ENCODE measurements around the gene LPP. TPM values are rescaled to one million over a fixed set of nuclear protein-coding genes. Genes with fewer than 3 reads are reported as not detected.
A peak's percentile ranks its signal among the peaks of the same experiment; 100 is the strongest.

The LPP gene
- total and polyA plus RNA-seq, 2 of the 4 experiments (the other 2 are of a cell fraction) = 16.0 to 130 TPM

- H3K36me3 ChIP-seq (ENCODE audit: control insufficient read depth, insufficient read depth, low read length) = peaks cover 23% of the 10 kb centered on the region
- no peak overlapping the region for H4K5ac ChIP-seq (ENCODE audit: low read depth, low read length)
- ChIA-PET POLR2A (ENCODE audit: unreplicated experiment) (no interaction called here), CTCF (no interaction called here)
- no peak overlapping the region for H3K4ac ChIP-seq (ENCODE audit: low read depth, low read length)
- no peak overlapping the region for H3K9ac ChIP-seq (ENCODE audit: low read depth, low read length)
- no peak overlapping the region for H4K91ac ChIP-seq (ENCODE audit: insufficient read depth, low read depth, low read length)
- dilution Hi-C loops (cut with HindIII; ENCODE audit: low sequenced_read_pairs, unreplicated experiment) (no loop called here), in situ Hi-C loops (cut with MboI; ENCODE audit: low sequenced_read_pairs) (no loop called here), intact Hi-C loops (cut with micrococcal nuclease) (no loop called here)
- no peak overlapping the region for H3K23ac ChIP-seq (ENCODE audit: low read depth, low read length)
- TSS peak; percentile 8 for BruUV-seq (replicated peaks)
- no peak overlapping the region for H3K56ac ChIP-seq (ENCODE audit: extremely low read depth, insufficient read depth, low read length)
- peaks cover 4% of the 10 kb centered on the region for H3K9me1 ChIP-seq (ENCODE audit: insufficient read depth, low read length)
- H2BK20ac ChIP-seq (ENCODE audit: low read depth, low read length) = no peak overlapping the region
- no peak for DNase-seq
- ATAC-seq (ENCODE audit: low read depth) = no peak
- H4K20me1 ChIP-seq (ENCODE audit: insufficient read depth, low read length) = no peaks in the 10 kb centered on the region
- H2BK5ac ChIP-seq (ENCODE audit: low read depth, low read length, poor library complexity, severe bottlenecking) = no peak overlapping the region
- no peak overlapping the region for H2AK5ac ChIP-seq (ENCODE audit: low read depth, low read length)
- no peak overlapping the region for H2AK9ac ChIP-seq (replicated peaks; ENCODE audit: low read depth, low read length, poor library complexity)
- WGBS, 2 experiments (ENCODE audit: extremely low coverage in 2 of 2, insufficient read length in 1 of 2) = 80% methylated on average over 1 of the region's 3 CpGs; no CpG with 5 or more reads in 1 of the 2 experiments
- H3K18ac ChIP-seq (ENCODE audit: low read depth, low read length) = no peak overlapping the region
- H3K9me3 ChIP-seq (ENCODE audit: control insufficient read depth, insufficient read depth, low read length) = no peaks in the 10 kb centered on the region
- H3K4me2 ChIP-seq (ENCODE audit: low read depth, low read length) = no peak overlapping the region
- no peak overlapping the region for H2BK120ac ChIP-seq (ENCODE audit: low read depth, low read length)
- H2AFZ ChIP-seq (replicated peaks; ENCODE audit: low read length, poor library complexity) = no peak overlapping the region
- H3K27ac ChIP-seq (ENCODE audit: insufficient read depth, low read length) = no peak overlapping the region
- no peak overlapping the region for H4K8ac ChIP-seq (ENCODE audit: low read depth in 2 of 2, low read length in 2 of 2)
- no peaks in the 10 kb centered on the region for H3K27me3 ChIP-seq (ENCODE audit: control insufficient read depth, insufficient read depth, low read length)
- H3K4me3 ChIP-seq (ENCODE audit: insufficient read depth, low read depth, low read length) = no peak overlapping the region
- TF ChIP-seq FOS (IDR thresholded peaks at IDR 0.05; ENCODE audit: low read depth, low read length) = no peak
- TF ChIP-seq BHLHE40 (IDR thresholded peaks at IDR 0.05; ENCODE audit: low read depth, low read length) = no peak
- no peak for TF ChIP-seq RFX5 (IDR thresholded peaks at IDR 0.05; ENCODE audit: low read depth, low read length)
- TF ChIP-seq RCOR1 (IDR thresholded peaks at IDR 0.05; ENCODE audit: insufficient replicate concordance, low read length) = no peak
- TF ChIP-seq CHD1 (IDR thresholded peaks at IDR 0.05; ENCODE audit: low read depth, low read length) = no peak
- no peak for TF ChIP-seq SMC3 (IDR thresholded peaks at IDR 0.05; ENCODE audit: low read depth, low read length)
- no peak for TF ChIP-seq POLR2A (IDR thresholded peaks at IDR 0.05; ENCODE audit: low read depth, low read length)
- no peak for TF ChIP-seq ELK1 (IDR thresholded peaks at IDR 0.05; ENCODE audit: borderline replicate concordance, low read depth, low read length)
- TF ChIP-seq, protein P1, sequence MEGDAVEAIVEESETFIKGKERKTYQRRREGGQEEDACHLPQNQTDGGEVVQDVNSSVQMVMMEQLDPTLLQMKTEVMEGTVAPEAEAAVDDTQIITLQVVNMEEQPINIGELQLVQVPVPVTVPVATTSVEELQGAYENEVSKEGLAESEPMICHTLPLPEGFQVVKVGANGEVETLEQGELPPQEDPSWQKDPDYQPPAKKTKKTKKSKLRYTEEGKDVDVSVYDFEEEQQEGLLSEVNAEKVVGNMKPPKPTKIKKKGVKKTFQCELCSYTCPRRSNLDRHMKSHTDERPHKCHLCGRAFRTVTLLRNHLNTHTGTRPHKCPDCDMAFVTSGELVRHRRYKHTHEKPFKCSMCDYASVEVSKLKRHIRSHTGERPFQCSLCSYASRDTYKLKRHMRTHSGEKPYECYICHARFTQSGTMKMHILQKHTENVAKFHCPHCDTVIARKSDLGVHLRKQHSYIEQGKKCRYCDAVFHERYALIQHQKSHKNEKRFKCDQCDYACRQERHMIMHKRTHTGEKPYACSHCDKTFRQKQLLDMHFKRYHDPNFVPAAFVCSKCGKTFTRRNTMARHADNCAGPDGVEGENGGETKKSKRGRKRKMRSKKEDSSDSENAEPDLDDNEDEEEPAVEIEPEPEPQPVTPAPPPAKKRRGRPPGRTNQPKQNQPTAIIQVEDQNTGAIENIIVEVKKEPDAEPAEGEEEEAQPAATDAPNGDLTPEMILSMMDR (conservative IDR thresholded peaks at IDR 0.05; ENCODE audit: low read depth, low read length) = no peak
- H3K79me1 ChIP-seq (ENCODE audit: low read depth in 1 of 2, low read length in 2 of 2) = peaks cover 8 to 12% of the 10 kb centered on the region in 2 experiments; a peak in 3 of 4 replicates
- no peak overlapping the region for H3K14ac ChIP-seq (replicated peaks; ENCODE audit: low read depth, low read length)
- H2BK15ac ChIP-seq (ENCODE audit: low read depth, low read length) = no peak overlapping the region
- peaks cover 3% of the 10 kb centered on the region; the same call in 1 of the 2 replicates for H3K4me1 ChIP-seq (ENCODE audit: control insufficient read depth, insufficient read depth, low read length)
These were observed 723.4 kb downstream of the LPP start for GRCh38 chr3:188877381-188877780.
